Measurements from ENCODE around the gene KNL1. TPM values are rescaled to one million over a fixed set of nuclear protein-coding genes. Genes with fewer than 3 reads are reported as not detected.
"Not testable (repeated sequence)": the region's sequence is repeated elsewhere in the genome, so short reads cannot be mapped to it uniquely, and the experiment has no call there.

KNL1 gene
- total RNA-seq, 2 donors from 2014 or later, result 0.51 to 4.6 TPM

- no peaks in the 10 kb centered on the region for H3K27me3 ChIP-seq
- H3K36me3 ChIP-seq, result peaks cover 25% of the 10 kb centered on the region
- H3K4me3 ChIP-seq, result no peak overlapping the region
- no peak for DNase-seq (ENCODE audit: low spot score)
- peaks cover 0 to 6% of the 10 kb centered on the region in 2 donors for H3K4me1 ChIP-seq
- H3K27ac ChIP-seq, result no peak overlapping the region
- TF ChIP-seq CTCF (IDR thresholded peaks at IDR 0.05), result no peak
- no peaks in the 10 kb centered on the region for H3K9me3 ChIP-seq
Observed at GRCh38 chr15:40575113-40575512, 18.9 kb upstream of the KNL1 start.

GRCh38 chr15:40576914-40577313 is 17.1 kb upstream of the KNL1 start:
- H3K4me3 ChIP-seq; DNase-seq (ENCODE audit: low spot score); H3K27ac ChIP-seq; H3K4me1 ChIP-seq; H3K9me3 ChIP-seq; H3K27me3 ChIP-seq: not testable (repeated sequence)
- peaks cover 19% of the 10 kb centered on the region for H3K36me3 ChIP-seq

GRCh38 chr15:40578892-40579291 is 15.2 kb upstream of the KNL1 start:
- no peak for TF ChIP-seq CTCF (IDR thresholded peaks at IDR 0.05)
- no peaks in the 10 kb centered on the region for H3K4me1 ChIP-seq
- H3K27ac ChIP-seq, result no peak overlapping the region
- no peak for DNase-seq (ENCODE audit: low spot score)
- peaks cover 10% of the 10 kb centered on the region for H3K36me3 ChIP-seq
- H3K27me3 ChIP-seq, result no peaks in the 10 kb centered on the region
- H3K4me3 ChIP-seq, result no peak overlapping the region
- H3K9me3 ChIP-seq, result no peaks in the 10 kb centered on the region

GRCh38 chr15:40581796-40582195 is 12.3 kb upstream of the KNL1 start:
- not testable (repeated sequence) for H3K4me3 ChIP-seq, H3K4me1 ChIP-seq

GRCh38 chr15:40582726-40583246 is 11.3 kb upstream of the KNL1 start:
- H3K4me1 ChIP-seq, result no peaks in the 10 kb centered on the region
- no peak for DNase-seq (ENCODE audit: low spot score)
- H3K27ac ChIP-seq, result no peak overlapping the region
- H3K4me3 ChIP-seq, result peak overlapping the region in 1 of 2 donors; percentile 34
- TF ChIP-seq CTCF (IDR thresholded peaks at IDR 0.05), result no peak
- no peaks in the 10 kb centered on the region for H3K27me3 ChIP-seq
- no peaks in the 10 kb centered on the region for H3K36me3 ChIP-seq
- no peaks in the 10 kb centered on the region for H3K9me3 ChIP-seq

More at GRCh38 chr15:40581796-40582195, 12.3 kb upstream of the KNL1 start:
- H3K27me3 ChIP-seq; H3K27ac ChIP-seq; DNase-seq (ENCODE audit: low spot score); H3K9me3 ChIP-seq; H3K36me3 ChIP-seq: not testable (repeated sequence)

- Histone ChIP-seq H3K27me3 (no peaks in the 10 kb centered on the region), H3K4me3 (no peak overlapping the region), H3K27ac (no peak overlapping the region), H3K4me1 (no peaks in the 10 kb centered on the region), H3K9me3 (no peaks in the 10 kb centered on the region), H3K36me3 (no peaks in the 10 kb centered on the region)
- TF ChIP-seq CTCF (IDR thresholded peaks at IDR 0.05), result no peak
- no peak for DNase-seq (ENCODE audit: low spot score)
Observed at GRCh38 chr15:40584191-40584590, 9.9 kb upstream of the KNL1 start.

GRCh38 chr15:40590667-40591050 is 3.4 kb upstream of the KNL1 start:
- no peak for DNase-seq (ENCODE audit: low spot score)
- peak overlapping the region in 1 of 2 donors; percentile 35 for H3K4me3 ChIP-seq
- peaks cover 0 to 10% of the 10 kb centered on the region in 2 donors for H3K4me1 ChIP-seq
- no peak for TF ChIP-seq CTCF (IDR thresholded peaks at IDR 0.05)
- H3K27ac ChIP-seq, result no peak overlapping the region
- H3K36me3 ChIP-seq, result no peaks in the 10 kb centered on the region
- no peaks in the 10 kb centered on the region for H3K27me3 ChIP-seq
- H3K9me3 ChIP-seq, result no peaks in the 10 kb centered on the region

Measured in right atrium auricular region (tissue), 2 donors.